ENCODE results near the gene CHMP6.

CHMP6 gene

GRCh38 chr17:81030741-81031565 is 39.3 kb downstream of the CHMP6 start:
- no peak for DNase-seq (ENCODE audit: low read depth)

- DNase-seq (ENCODE audit: low read depth): no peak
Measured at GRCh38 chr17:81031566-81032550, 40.2 kb downstream of the CHMP6 start.

- DNase-seq (ENCODE audit: low read depth): no peak
Measured at GRCh38 chr17:81032641-81033480, 41.2 kb downstream of the CHMP6 start.

- DNase-seq (ENCODE audit: low read depth): no peak
Measured at GRCh38 chr17:81033535-81034167, 42.0 kb downstream of the CHMP6 start.

GRCh38 chr17:81034168-81034777 is 42.6 kb downstream of the CHMP6 start:
- DNase-seq (ENCODE audit: low read depth): no peak

GRCh38 chr17:81034779-81035520 is 43.3 kb downstream of the CHMP6 start, which contains the start of gene BAIAP2:
Gene BAIAP2 (plus strand): TSS chr17:81035151. CDS start chr17:81035255, 104 bp downstream.
- DNase-seq (ENCODE audit: low read depth): peak; percentile 95

- no peak for DNase-seq (ENCODE audit: low read depth)
Measured at GRCh38 chr17:81035521-81036196, 44.0 kb downstream of the CHMP6 start.

GRCh38 chr17:81036197-81036941 is 44.7 kb downstream of the CHMP6 start:
- no peak for DNase-seq (ENCODE audit: low read depth)

- no peak for DNase-seq (ENCODE audit: low read depth)
Measured at GRCh38 chr17:81037026-81037797, 45.6 kb downstream of the CHMP6 start.

GRCh38 chr17:81037798-81038733 is 46.4 kb downstream of the CHMP6 start:
- no peak for DNase-seq (ENCODE audit: low read depth)

- no peak for DNase-seq (ENCODE audit: low read depth)
Measured at GRCh38 chr17:81039096-81039495, 47.5 kb downstream of the CHMP6 start.

GRCh38 chr17:81039854-81040758 is 48.5 kb downstream of the CHMP6 start:
- DNase-seq (ENCODE audit: low read depth): no peak

- DNase-seq (ENCODE audit: low read depth): peak; percentile 36
Measured at GRCh38 chr17:81040791-81041337, 49.2 kb downstream of the CHMP6 start.

- no peak for DNase-seq (ENCODE audit: low read depth)
Measured at GRCh38 chr17:81042606-81043005, 51.0 kb downstream of the CHMP6 start.

GRCh38 chr17:81043319-81043724 is 51.7 kb downstream of the CHMP6 start:
- no peak for DNase-seq (ENCODE audit: low read depth)
